Endometrium (tissue), 2 donors: Measurements from ENCODE around the gene SHISA6.

Source experiments
- FAIRE-seq: peaks from 2 replicates; lab custom pipeline; 2012; peaks lifted over from hg19 to GRCh38; lab: Jason Lieb, UNC
- donor health status: control.
- donor health status: control.

Gene SHISA6

DNA sequence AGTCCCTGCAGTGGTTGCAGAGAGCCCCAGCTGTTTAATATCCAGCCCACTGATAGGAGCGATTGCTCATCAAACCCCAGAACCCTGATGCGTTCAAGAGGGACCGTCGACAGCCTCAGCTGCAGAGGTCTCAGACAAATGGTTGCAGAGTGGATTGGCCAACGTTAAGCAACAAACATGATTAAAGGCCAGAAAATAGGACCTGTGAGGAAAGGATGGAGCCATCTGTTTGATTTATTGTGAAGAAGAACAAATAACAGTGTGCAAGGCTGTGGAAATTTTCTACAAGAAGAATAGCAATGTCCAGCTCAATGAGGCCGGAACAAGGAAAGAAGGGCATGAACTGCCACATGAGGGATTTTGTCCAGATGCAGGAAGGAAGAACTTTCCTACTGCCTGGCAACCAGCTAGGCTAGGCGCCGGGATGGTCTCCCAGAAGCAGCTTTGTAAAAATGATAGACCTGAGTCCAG, 218.9 kb downstream of the SHISA6 start:
- no peak for FAIRE-seq

DNA sequence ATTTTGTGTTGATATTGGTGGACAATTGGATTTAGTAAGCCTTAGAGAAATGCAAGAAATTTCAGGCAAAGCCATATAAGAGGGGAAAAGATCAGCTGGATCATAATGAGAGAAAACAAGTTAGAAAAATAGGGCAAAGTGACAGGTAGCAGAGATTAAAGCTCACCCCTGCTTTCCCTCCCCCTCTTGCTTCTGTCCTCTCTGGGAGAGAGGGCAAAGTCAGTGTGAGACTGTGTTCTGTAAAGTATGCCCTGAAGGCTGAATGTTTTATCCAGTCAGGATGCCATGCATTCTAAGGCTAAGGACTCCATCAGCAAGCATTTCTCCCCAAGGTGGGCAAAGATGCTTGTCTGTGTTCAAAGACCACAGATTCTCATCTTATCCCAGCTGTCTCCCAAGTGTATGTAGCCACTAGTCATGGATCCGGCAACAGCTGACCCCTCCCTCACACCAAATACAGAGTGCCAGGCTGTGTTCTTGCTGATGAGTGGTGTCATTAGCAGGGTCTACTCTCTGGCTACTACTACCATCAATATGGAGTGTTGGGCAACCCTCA, 221.1 kb downstream of the SHISA6 start:
- FAIRE-seq = no peak

DNA sequence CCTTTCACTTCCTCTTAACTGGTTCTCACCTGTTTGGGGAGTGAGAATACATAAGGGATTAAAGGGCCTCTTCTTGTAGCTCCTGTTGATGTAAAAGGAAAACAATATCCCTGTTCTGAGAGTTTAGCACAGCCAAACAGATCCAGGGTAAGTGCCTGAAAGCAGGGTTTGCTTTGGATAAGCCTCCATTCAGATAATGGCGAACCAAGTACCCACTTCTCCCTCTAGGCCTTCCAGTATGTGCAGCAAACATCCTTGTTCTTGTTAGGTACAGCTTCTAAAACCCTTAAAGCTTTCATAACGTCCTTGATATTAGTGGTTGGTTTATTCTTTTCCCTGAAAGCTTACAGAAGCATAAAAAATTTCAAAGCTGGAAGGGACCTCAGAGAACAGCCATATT, 226.6 kb downstream of the SHISA6 start:
- no peak for FAIRE-seq

DNA sequence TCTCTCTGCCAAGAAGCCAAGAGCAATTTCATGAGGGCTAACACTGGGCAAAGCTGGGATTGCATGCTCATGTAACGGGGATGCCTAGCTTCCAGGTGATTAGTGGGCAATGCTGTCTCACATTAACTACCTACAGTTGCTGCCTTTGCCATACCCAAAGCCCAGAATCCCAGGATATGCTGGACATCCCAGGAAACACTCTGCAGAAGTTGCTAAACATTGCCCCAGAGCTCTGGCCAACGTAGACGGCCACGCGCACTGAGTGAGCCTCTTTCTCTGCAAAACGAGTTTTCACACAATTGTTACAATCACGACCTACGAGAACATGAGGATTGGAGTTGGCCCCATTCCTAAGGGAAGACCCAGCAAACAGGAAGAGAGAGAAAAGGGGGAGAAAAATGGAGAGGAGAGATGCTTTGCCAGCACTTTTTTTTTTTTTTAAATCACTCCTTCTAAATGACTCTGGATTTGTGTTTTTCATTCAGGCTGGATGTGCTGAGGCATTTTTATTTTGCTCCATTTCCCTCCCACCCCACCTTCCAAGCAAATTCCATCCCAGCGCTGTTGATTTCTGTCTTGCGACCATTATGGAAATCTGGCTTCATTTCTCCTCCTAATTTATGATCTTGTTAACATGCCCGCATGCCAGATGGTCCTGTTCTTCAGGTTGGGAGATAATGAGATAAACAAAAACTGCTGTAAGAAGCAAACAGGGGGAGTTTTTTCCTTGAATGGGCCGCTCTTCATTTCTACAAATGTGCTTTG, 244.5 kb downstream of the SHISA6 start:
- peak; percentile 63 for FAIRE-seq

DNA sequence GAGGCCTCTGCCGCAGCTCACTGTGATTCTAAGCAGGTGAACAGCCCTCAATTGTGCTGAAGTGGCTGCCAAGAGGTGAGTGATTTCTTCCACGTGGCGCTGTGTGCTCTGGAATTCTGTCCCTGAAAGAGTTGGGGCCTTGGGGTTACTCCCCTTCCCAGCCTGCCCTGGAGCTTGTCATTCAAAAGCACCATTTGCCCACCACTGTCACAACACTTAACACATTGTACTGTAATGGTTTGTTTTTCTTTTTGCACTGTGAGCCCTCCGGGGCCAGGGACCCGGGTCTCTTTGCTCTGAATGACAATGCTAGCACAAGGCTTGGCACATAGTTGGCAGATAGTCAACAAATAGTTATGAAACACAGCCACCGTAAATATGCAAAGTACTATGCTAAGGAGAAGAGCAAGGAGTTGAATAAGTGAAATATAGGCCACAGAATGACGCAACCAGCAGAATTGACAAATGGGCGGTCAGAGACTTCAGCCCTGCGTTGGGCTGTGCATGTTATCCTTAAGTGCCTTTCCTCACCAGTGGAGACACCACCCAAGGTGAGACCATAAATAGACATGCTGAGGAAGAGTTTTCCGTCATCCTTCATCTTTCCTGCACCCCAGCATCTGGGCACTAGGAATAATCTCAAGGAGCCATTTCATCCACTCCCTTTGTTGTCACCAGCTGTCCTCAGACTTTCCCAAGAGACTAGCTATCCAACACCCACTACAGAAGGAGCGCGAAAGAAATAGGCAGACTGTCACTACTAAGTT, 245.3 kb downstream of the SHISA6 start:
- no peak for FAIRE-seq

DNA sequence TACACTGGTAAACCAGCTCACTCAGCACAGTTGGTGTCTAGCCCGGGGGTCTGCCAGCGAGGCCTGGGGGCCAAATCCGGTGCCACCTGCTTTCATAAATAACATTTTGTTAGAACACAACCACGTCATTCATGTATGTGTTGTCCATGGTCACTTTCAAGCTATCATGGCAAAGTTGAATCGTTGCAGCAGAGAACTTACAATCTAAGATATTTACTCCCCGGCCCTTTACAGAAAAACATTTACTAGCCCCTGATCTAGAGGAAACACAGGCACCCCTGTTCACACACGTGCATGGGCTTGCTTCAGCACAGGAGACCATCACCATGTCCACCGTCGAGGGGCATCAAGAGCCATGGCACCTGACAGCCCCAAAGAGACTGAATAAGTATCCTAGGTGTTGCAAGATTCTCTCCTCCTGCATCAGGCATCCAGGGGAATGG, 245.9 kb downstream of the SHISA6 start:
- no peak for FAIRE-seq

DNA sequence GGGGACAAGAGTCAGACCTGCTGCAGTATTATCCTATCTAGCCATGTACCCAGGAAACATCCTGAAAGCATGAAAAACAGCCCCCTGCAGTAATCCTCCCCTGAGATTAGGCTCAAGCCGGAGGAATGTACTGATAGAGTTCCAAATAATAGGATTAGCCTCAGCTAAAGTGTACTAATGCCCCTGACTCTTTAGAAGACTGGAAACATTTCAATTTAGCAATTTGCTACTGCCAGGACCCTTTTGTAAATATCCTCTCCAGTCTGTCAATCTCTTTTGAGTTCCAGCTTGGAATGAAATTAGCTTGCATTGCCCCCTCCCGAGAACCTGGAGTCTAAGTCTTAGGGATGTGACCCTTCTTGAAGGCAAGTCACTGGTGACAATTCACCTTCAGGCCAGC, 246.5 kb downstream of the SHISA6 start:
- no peak for FAIRE-seq

DNA sequence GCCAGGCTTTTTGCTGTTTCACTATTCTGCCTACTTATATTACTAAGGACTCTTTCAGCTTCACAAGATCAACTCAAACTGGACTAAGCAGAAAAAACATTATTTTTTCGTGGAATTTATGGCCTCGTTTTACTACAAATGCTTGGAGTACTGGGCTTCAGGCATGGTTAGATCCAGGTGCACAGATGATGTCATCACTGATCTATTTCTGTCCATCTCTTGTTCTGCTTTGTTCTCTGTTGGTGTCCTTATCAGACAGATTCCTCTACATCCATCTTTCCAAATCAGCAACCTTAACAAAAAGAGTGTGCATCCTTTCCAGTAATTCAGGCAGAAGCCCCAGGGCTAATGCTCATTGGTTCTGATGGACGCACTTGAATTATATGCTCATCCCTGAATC, 247.4 kb downstream of the SHISA6 start:
- FAIRE-seq = no peak

DNA sequence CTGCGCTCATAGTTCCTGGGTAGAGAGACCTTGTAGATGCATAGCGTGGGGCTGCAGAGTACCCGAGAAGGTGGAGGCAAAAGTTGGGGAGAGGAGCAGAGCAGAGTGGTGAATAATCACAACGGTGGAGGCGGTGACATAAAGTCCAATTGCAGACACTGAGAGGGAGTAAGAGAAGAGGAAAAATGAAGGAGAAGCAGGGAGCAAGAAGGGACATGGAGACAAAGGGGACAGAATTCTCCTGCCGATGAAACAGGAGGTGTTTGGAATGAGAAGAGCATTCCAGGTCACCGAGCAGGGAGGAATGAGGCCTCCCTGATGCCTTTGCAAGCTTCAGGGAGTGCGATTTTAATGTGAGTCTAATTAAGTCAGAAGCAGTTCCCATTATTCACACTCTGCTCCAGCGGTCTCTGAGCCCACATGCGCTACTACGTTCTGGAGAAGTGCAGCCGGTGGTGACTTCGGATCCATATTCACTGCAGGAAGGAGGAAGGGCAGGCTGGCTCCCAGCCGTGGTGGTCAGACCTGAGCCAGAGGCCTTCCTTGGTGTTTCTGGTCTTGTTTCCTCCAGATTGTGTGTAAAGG, 249.2 kb downstream of the SHISA6 start:
- FAIRE-seq = no peak

DNA sequence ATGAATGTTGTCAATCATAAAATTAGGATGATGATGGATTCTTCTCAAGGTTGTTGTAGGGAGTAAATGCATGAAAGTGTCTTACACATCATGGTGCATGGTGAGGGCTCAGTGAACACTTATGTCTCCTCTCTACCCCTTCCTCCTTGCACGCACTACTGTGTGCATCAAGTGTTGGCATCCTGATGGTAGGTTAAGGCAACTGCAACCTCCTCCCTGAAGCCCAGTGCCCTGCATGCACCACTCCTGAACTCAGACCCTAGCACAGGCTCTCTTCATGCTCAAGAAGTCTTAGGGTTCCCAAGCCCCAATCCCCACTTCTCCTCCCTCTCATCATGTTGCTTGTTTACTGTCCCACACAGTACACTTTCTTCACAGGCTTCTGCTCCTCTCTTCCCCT, 251.5 kb downstream of the SHISA6 start:
- FAIRE-seq = no peak

DNA sequence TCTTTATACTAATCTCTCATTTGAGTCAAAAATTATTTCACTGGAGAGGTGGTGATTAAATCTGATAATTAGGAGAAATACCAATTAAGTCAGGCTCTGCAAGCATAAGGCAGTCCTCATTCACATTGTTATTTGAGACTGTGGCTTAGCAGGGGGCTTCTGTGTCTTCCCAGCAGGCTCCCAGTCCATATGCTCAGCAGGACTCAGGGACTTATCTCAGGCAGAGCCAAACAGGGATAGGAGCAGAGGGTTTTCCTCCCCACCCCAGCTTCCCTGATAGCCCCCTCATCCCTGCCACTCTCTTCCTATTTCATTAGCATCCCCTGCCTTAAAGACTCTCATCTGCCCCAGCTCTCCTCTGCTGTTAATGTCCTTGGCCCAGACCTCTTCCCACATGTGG, 252.9 kb downstream of the SHISA6 start:
- FAIRE-seq = no peak

DNA sequence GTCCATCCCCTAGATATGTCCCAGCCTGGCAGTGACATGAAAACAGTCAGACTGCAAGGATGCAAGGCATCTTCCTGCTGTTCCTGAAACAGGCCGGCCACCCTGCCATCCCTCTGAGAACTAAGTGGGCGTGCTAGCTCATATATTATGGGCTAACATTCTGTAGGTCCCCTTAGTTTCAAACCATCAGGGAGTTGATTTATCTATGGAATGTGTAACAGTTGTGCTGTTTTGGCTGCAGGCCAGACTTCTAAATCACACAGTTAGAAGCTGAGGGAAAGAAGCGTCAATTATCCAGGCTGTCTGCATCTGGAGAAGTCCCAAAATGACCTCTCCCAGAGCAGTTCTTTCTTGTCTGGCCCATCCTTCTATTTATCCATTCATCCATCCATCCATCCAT, 254.6 kb downstream of the SHISA6 start:
- no peak for FAIRE-seq

DNA sequence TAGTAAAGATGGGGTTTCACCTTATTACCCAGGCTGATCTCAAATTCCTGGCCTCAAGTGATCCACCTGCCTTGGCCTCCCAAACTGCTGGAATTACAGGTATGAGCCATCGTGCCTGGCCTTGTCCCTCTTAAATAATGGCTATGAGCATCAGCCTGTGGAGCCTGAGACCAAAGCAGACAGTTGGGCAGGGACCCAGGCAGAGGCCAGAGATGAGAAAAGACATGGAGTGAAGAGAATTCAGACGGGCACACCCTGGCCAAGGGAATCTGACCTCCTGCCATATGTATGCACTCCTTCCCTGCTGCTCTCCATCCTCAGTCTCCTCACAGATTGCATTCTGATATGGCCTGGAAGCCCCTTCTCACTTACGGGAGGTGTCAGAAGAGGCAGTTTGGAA, 258.9 kb downstream of the SHISA6 start:
- FAIRE-seq = no peak

DNA sequence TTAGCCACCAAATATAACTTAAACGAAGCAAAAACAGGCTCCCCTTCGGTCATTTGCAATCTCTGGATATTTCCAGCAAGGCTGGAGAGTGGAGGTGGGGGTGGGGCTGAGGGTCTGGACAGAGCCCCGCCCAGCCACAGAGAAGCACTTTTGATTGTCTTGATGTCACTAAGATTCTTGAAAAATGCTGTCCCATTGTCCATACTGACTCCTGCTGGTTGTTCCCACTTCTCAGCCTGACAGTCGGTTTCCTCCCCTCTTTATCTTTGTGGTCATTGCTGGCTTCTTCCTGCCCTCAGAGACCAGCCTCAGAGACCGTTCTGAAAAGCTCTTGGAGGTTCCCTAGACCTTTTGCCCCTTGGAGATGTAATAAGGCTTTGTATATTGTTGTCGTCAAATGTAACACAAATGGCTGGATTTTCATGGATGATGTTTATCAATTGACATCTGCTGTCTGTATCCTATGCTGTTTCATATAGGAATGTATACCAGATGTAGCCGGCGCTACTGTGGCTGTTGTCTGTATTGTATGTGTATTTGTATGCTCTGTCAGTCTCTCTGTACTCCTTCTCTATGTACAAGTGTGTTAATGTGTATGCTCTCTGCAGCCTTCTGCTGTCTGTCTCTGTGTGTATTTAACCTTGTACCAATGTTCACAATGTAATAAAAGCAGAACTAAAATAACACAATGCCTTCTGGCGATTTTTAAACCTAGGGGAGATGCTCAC, 262.5 kb downstream of the SHISA6 start:
- no peak for FAIRE-seq

DNA sequence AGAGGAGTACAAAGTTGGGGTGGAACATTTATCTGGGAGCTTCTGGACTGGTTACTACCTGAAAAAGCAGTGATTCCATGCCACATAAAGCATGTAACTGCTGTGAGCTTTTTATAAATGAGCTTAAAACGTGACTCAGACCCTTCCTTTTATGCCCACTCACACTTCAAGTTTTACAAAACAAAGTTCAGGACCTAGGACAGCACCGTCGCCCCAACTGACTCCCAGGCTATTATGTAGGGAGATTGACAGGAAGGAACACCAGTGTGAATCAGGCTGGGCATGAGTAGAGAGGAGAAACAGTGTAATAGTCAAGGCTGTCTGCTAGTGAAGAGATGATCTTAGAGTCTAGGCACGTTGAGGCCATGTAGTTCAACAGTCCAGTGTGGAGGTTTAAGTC, 265.6 kb downstream of the SHISA6 start:
- no peak for FAIRE-seq

DNA sequence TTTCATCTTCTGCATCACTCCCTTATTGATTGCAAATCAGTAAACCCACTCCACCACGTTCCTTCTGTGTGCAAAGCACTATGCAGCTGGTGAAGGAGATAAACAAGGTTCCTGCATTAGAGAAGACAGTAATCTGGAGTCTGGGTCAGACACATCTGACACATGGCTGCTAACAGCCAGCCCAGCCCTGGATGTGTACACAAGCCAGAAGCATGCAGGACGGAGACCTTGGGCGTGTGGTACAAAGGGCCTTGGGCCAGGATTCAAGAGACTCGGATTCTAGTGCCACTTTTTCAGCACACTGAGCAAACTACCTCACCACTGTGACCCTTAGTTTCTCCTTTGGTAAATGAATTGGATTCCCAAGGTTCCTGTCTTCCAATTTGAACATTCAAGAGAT, 270.7 kb downstream of the SHISA6 start:
- FAIRE-seq = no peak

DNA sequence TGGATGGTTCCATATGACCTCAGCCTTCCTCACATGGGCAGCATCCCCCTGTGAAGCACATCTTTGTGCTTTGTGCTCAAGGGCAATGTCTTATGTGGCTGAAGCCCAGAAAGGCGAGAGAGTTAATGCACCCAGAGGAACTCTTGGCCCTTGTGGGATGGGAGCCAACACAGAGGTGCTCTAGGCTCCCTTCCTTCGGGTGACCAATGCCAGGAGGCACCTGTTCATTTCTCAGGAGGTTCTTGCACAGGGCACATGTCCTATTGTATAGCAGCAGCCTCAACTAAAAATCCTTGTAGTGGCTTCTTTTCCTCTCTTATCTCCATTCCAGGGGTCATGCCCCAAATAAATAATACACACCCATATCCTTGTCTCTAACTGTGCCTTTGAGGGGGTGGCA, 273.6 kb downstream of the SHISA6 start:
- no peak for FAIRE-seq

DNA sequence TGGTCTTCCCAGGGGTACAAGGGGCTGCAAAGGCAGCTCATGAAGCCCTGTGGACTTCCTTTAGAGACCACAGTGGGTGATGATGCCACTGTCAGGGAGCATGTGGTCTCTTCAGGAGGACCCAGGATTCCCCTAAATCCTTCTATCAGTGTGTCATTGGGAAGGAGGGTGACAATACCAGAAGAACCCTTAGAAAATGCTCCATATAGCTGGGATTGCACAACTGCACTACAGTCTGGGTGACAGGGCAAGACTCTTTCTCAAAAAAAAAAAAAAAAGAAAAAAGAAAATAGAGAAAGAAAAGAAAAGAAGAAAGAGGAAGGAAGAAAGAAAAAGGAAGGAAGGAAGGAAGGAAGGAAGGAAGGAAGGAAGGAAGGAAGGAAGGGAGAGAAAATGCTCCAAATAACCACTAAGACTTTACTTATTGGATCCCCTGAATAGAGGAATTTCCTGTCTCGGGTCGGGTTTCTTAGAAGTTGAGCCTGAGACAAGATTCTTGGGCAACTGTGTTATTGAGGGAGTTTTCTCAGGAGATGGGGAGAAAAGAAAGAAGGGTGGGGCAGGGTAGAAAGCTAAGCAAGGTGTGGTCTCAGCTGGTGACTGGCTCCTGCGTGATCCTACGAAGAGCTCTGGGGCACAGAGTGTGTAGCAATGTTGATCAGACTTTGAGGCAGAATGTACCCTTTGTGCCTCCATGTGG, 274.1 kb downstream of the SHISA6 start:
- no peak for FAIRE-seq

DNA sequence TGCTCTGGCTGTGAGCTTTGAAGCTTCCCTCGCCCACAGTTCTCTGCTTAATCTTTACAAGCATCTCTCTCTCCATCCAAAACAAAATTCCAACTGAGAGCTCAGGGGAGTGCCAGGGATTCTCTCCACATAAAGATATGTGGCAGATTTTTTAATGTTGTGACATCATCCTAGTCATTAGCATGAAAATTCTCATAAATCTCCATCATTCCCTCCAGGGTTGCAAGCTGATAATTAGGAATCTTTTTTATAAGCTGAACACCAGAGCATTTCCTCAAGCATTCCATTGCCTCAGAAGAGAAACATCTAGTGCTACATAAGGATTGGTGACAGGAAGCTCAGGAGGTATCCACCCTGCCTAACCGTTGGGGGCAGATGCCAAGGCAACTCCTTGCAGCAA, 274.9 kb downstream of the SHISA6 start:
- peak; percentile 82 for FAIRE-seq

DNA sequence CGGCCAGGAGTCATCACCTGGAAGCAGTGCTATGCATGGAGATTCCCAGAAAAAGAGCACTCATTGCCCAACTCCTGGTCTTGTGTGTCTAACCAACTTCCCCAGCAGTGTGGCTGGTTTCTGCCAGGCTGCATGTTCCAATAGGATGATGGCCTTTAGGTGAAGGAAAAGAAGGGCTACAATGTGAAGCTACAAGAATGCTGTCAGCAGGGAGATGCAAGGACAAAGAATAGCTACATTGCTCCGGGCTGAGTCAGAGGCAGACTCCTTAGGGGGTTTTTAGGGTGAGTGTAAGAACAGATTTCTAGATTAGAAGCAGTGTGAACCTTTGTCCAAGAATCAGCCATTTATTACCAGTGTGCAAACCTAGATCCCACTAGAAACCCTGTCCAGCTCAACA, 294.2 kb downstream of the SHISA6 start:
- no peak for FAIRE-seq

DNA sequence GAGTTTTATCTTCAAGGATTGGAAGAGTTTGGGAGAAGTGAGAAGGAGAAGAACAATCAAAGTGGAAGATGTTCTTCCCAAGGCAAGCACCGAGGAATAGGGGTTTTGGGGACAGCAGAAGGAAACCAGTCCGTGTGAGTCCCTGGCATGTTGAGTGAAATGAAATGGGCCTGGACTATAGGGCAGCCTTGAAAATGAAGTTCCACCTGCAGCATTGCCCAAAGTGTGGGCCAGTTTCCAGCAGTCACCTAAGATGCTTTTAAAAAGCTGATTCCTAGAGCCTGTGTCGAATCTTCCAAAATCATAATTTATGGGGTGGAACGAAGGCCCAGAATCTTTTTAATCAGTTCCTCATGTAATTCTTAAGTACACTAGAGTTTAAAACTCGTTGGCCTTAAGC, 297.4 kb downstream of the SHISA6 start:
- FAIRE-seq = no peak

DNA sequence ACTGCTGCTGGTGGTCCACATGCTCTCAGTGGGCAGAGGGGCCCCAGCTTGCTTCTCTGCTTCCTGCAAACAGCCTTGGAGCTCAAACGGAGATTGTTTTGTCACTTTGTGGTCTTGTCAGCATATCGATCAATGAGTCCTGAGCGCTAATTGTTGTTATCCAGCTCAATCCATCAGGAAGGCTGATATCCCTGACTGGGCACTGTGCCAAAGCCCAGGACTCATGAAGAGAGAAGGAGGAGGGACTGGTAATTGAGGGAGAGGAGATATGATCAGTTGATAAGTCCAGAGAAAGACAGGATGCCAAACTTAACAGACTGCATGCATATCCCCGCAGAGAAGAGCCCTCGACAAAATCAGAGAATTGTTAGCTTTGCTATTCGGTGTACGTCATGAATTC, 298.6 kb downstream of the SHISA6 start:
- FAIRE-seq = no peak
